Activated B cell treated with CpG ODN at 0.5 μM for 24 hours (primary cell): ENCODE results near the gene TMEM238. TPM values are rescaled to one million over a fixed set of nuclear protein-coding genes. Genes with fewer than 3 reads are reported as not detected.

Source experiments
- ATAC-seq: fragments of 200-7000 bp; cut with Tn5 transposase; one replicate; pipeline ENCODE4 v1.10.0; 2021; ENCODE audit warnings: low read depth, mild to moderate bottlenecking, moderate library complexity
- CTCF ChIA-PET: fragments of 350-600 bp; sonication (Branson Sonifier 250); formaldehyde crosslinking; loops from one replicate; lab custom pipeline; 2021; ENCODE audit warnings: antibody characterized with exemption; lab: Charles Lee
- POLR2A ChIA-PET: fragments of 350-600 bp; sonication (Branson Sonifier 250); formaldehyde crosslinking; loops from one replicate; lab custom pipeline; 2021; ENCODE audit warnings: antibody characterized with exemption; lab: Charles Lee
- DNase-seq: peaks from one replicate; pipeline ENCODE4 v3.0.0; 2022
- H3K27ac Mint-ChIP-seq: one replicate; pipeline ENCODE4 v1.8.0; 2020; ENCODE audit warnings: mixed read lengths
- H3K27me3 Mint-ChIP-seq: one replicate; pipeline ENCODE4 v1.8.0; 2021; ENCODE audit warnings: mixed read lengths
- H3K36me3 Mint-ChIP-seq: one replicate; pipeline ENCODE4 v1.8.0; 2021; ENCODE audit warnings: low read depth, mixed read lengths
- H3K4me1 Mint-ChIP-seq: one replicate; pipeline ENCODE4 v1.8.0; 2021; ENCODE audit warnings: mixed read lengths
- H3K4me3 Mint-ChIP-seq: one replicate; pipeline ENCODE4 v1.8.0; 2020; ENCODE audit warnings: mild to moderate bottlenecking, mixed read lengths
- H3K9me3 Mint-ChIP-seq: one replicate; pipeline ENCODE4 v1.8.0; 2020; ENCODE audit warnings: mixed read lengths
- intact Hi-C: fragments of 100-400 bp; cut with micrococcal nuclease; formaldehyde crosslinking; loops from one replicate; pipeline ENCODE4 v1.15.1; 2024
- total RNA-seq: library from RNA; stranded (reverse); gene quantifications from 2 replicates; pipeline ENCODE4 v1.2.3, GENCODE V29; 2022
- TF ChIP-seq, protein P1 (sequence below): fragments of 200-600 bp; IDR thresholded peaks from one replicate; pipeline ENCODE4 v1.8.0; 2022; ENCODE audit warnings: antibody characterized with exemption, mild to moderate bottlenecking

The TMEM238 gene
- total RNA-seq, 1 donor from 2014 or later = 3.8 TPM

DNA sequence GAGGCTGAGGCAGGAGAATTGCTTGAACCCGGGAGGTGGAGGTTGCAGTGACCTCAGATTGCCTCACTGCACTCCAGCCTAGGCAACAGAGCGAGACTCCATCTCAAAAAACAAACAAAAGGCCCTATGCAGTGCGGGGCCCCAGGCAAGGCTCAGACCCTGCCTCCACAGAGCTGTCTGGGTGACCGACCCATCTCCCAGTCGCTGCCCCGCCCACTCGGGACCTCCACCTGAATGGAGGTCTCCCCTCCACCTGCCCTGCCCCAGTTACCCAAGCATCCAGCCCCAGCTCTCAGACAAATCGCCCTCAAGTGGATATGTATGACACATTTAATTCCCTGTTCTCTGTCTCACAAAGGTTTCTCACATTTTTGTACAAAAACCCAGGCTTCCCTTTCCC is 18.8 kb downstream of the TMEM238 start:
- ATAC-seq (no peak), DNase-seq (no peak)
- no peaks in the 10 kb centered on the region for H3K36me3 Mint-ChIP-seq
- peaks cover 12% of the 10 kb centered on the region for H3K27me3 Mint-ChIP-seq
- CTCF ChIA-PET = no interaction called here
- no peaks in the 10 kb centered on the region for H3K9me3 Mint-ChIP-seq
- H3K4me1 Mint-ChIP-seq = peaks cover 4% of the 10 kb centered on the region
- TF ChIP-seq, protein P1, sequence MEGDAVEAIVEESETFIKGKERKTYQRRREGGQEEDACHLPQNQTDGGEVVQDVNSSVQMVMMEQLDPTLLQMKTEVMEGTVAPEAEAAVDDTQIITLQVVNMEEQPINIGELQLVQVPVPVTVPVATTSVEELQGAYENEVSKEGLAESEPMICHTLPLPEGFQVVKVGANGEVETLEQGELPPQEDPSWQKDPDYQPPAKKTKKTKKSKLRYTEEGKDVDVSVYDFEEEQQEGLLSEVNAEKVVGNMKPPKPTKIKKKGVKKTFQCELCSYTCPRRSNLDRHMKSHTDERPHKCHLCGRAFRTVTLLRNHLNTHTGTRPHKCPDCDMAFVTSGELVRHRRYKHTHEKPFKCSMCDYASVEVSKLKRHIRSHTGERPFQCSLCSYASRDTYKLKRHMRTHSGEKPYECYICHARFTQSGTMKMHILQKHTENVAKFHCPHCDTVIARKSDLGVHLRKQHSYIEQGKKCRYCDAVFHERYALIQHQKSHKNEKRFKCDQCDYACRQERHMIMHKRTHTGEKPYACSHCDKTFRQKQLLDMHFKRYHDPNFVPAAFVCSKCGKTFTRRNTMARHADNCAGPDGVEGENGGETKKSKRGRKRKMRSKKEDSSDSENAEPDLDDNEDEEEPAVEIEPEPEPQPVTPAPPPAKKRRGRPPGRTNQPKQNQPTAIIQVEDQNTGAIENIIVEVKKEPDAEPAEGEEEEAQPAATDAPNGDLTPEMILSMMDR = no peak
- POLR2A ChIA-PET = no interaction called here
- intact Hi-C loops = no loop called here
- H3K27ac Mint-ChIP-seq = no peak overlapping the region
- no peak overlapping the region for H3K4me3 Mint-ChIP-seq

DNA sequence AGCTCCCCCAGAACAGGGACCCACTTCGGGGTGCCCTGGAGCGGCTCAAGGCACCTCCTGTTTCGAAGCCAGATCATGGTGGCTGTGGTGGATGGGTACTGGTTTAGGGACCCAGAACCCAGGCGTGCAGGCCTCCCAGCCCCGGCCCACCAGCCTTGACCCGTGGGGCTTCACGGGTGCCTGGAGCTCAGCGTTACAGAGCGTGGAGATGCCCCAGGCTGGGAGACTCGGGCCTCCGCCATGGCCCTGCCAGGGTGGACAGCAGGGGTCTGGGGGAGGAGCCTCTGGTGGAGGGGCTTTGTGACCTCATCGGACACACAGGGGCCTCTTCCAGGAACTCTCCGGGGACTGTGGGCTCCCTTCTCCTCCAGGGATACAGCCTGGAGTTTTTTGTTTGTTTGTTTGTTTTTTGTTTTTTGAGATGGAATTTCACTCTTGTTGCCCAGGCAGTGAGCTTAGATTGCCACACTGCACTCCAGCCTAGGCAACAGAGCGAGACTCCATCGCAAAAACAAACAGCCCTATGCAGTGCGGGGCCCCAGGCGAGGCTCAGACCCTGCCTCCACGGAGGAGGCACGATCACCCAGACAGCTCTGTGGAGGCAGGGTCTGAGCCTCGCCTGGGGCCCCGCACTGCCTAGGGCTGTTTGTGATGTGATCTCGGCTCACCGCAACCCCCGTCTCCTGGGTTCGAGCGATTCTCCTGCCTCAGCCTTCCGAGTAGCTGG is 20.9 kb downstream of the TMEM238 start, which contains the start of gene GARIN5B:
GARIN5B (minus strand) TSS at position 271 of the 727 bp plus-strand sequence; CDS start at position 77, 194 bp downstream.
- Mint-ChIP-seq H3K4me3 (no peak within 1 kb of the TSS), H3K36me3 (no peaks in the 10 kb centered on the region), H3K4me1 (no peaks in the 10 kb centered on the region), H3K27ac (no peak within 1 kb of the TSS), H3K9me3 (no peaks in the 10 kb centered on the region), H3K27me3 (peaks cover 10% of the 10 kb centered on the region)
- TF ChIP-seq, protein P1 = no peak
- DNase-seq (no peak), ATAC-seq (no peak)
- CTCF ChIA-PET = no interaction called here
- POLR2A ChIA-PET = interaction anchor here (0.6 kb wide), 2 partner anchors 25 to 117 kb away, joined by 3 to 5 read pairs; no protein-coding TSS in a partner anchor
- intact Hi-C loops = no loop called here

DNA sequence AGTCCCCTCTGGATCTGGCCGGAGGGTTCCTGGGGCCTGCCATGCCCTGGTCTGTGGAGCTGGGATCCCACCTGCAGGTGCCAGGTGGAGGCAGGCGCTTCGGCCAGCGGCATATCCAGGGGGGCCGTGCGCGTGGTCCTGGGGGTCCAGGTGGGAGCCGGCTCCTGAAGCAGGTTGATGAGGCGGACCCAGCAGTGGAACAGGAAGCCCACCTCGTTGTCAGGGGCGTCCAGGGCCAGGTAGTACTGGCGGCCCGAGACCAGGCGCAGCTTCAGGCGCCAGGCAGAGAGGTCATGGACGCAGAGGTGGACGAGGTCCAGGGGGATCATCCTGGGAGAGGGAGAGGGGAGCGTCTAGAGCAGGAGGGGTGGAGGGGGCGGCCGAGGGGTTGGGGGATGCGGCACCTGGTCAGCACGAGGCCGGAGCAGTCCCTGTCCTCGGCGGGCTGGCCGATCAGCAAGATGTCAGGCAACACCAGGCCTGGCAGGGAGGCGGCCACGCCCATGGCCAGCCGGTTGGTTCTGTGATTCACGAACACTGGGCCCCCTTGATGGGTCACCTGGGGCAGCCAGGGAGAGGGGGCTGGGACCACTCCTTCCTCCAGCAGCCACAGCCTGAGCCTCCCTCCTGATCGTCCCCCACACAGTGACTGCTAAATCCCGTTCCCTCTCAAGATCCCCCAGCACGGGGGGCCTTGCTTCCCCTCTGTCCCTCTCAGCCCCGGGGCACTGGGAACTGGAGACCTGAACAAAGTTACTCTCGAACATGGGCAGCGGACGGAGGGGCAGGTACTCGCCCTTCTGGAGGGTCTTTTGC is 21.7 kb downstream of the TMEM238 start:
- no peaks in the 10 kb centered on the region for H3K36me3 Mint-ChIP-seq
- TF ChIP-seq, protein P1 = no peak
- ATAC-seq (no peak), DNase-seq (no peak)
- POLR2A ChIA-PET = interaction anchor here (0.6 kb wide), 1 partner anchor 116 kb away, joined by 3 read pairs; no protein-coding TSS in a partner anchor
- H3K27ac Mint-ChIP-seq = no peak overlapping the region
- no peak overlapping the region for H3K4me3 Mint-ChIP-seq
- peaks cover 12% of the 10 kb centered on the region for H3K27me3 Mint-ChIP-seq
- CTCF ChIA-PET = no interaction called here
- H3K4me1 Mint-ChIP-seq = no peaks in the 10 kb centered on the region
- H3K9me3 Mint-ChIP-seq = no peaks in the 10 kb centered on the region
- intact Hi-C loops = no loop called here

DNA sequence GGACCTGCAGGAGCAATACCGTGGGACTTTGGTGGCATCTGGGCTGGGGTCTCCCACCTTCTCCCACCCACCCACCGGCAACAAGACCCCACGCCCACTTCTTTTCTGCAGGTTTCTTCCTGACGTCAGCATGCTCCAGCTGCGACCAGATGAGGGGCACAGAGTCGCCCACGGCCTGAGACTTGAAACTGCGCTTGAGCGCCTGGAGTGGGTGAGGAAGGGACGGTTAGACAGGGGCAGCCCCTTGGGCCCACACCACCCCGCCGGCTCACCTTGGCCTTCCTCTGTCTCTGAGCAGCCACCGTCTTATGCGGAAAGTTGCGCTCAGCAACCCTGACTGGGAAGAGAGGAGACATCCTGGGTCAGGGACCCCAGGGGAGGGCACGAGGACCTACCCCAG is 23.2 kb downstream of the TMEM238 start:
- intact Hi-C loops = no loop called here
- H3K27me3 Mint-ChIP-seq = peaks cover 11% of the 10 kb centered on the region
- CTCF ChIA-PET = no interaction called here
- no peaks in the 10 kb centered on the region for H3K9me3 Mint-ChIP-seq
- ATAC-seq (no peak), DNase-seq (no peak)
- H3K4me3 Mint-ChIP-seq = no peak overlapping the region
- no peaks in the 10 kb centered on the region for H3K36me3 Mint-ChIP-seq
- POLR2A ChIA-PET = interaction anchor here (0.8 kb wide), 1 partner anchor 13 kb away, joined by 5 read pairs; no protein-coding TSS in a partner anchor
- H3K27ac Mint-ChIP-seq = no peak overlapping the region
- H3K4me1 Mint-ChIP-seq = no peaks in the 10 kb centered on the region
- TF ChIP-seq, protein P1 = no peak
